Stomach (tissue), 9 donors: ENCODE measurements around the gene ZGRF1. TPM values are rescaled to one million over a fixed set of nuclear protein-coding genes. Genes with fewer than 3 reads are reported as not detected.
"Not testable (repeated sequence)": the region's sequence is repeated elsewhere in the genome, so short reads cannot be mapped to it uniquely, and the experiment has no call there.

ENCODE experiments used
- DNase-seq, 2 donors: peaks; one replicate each; pipeline versions ENCODE4 v3.0.0 to v3.0.0-alpha.2; 2013 to 2019
- H3K27ac ChIP-seq, 5 donors: fragments of 200-600 bp in 4 of 5; sonication (generic) in 4 of 5; one replicate each; pipeline ENCODE4 v1.5.1; 2013 to 2019; ENCODE audit warnings: mild to moderate bottlenecking in 1 of 5, moderate library complexity in 1 of 5
- H3K27me3 ChIP-seq, 3 donors: fragments of 200-600 bp; sonication (generic); one replicate each; pipeline ENCODE4 v1.5.1; 2017 to 2019; ENCODE audit warnings: mixed run types in 1 of 3
- H3K36me3 ChIP-seq, 4 donors: fragments of 200-600 bp; sonication (generic); 1 replicate in 3 of 4; 2 replicates in 1 of 4; pipeline ENCODE4 v1.5.1; 2016 to 2019
- H3K4me1 ChIP-seq, 4 donors: fragments of 200-600 bp; sonication (generic); one replicate each; pipeline ENCODE4 v1.5.1; 2016 to 2019
- H3K4me3 ChIP-seq, 4 donors: fragments of 200-600 bp; sonication (generic) in 3 of 4; one replicate each; pipeline ENCODE4 v1.5.1; 2016 to 2019; ENCODE audit warnings: mild to moderate bottlenecking in 1 of 4
- H3K9me3 ChIP-seq, 4 donors: fragments of 200-600 bp; sonication (generic); one replicate each; pipeline ENCODE4 v1.5.1; 2016 to 2019
- EP300 ChIP-seq: sonication (generic); formaldehyde crosslinking; IDR thresholded peaks from one replicate; pipeline ENCODE4 v1.6.1; 2017; ENCODE audit warnings: antibody characterized with exemption
- POLR2A ChIP-seq, 4 donors: fragments of 450-650 bp; IDR thresholded peaks; one replicate each; pipeline ENCODE4 v1.6.1; 2016; ENCODE audit warnings: antibody characterized with exemption in 4 of 4, control low read depth in 2 of 4, mild to moderate bottlenecking in 1 of 4, moderate library complexity in 1 of 4
- POLR2AphosphoS5 ChIP-seq, 3 donors: sonication (generic); formaldehyde crosslinking; IDR thresholded peaks; one replicate each; pipeline ENCODE4 v1.6.1; 2016; ENCODE audit warnings: antibody characterized with exemption in 3 of 3
- WGBS, 5 donors: extraction: QIAGEN DNeasy Blood & Tissue Kit in 3 of 5; methylation state at CpG; one replicate each; pipeline versions ENCODE4 v1.1.5 to v1.1.7; 2013 to 2018; 5-methylcytosine and 5-hydroxymethylcytosine counted together
- intact Hi-C: fragments of 100-400 bp; cut with DNase I; formaldehyde crosslinking; loops from one replicate; pipeline ENCODE4 v1.15.1; 2023; ENCODE audit warnings: low total_unique reads
- polyA plus RNA-seq, 3 donors: library from polyadenylated mRNA; stranded (reverse); fragments of 200-250 nt; gene quantifications; one replicate each; pipeline ENCODE4 v1.2.3, GENCODE V29; 2013
- total RNA-seq, 5 donors: library from RNA; depleted of rRNA; stranded (reverse); fragments of >200 nt; gene quantifications; one replicate each; pipeline versions ENCODE4 v1.1.0 to v1.2.3, GENCODE V29; 2014 to 2016
- TF ChIP-seq, protein P1 (sequence below), 7 experiments: fragments of 450-650 bp in 4 of 7; fragments of 200-600 bp in 3 of 7; sonication (generic) in 3 of 7; IDR thresholded peaks; one replicate each; pipeline ENCODE4 v1.5.1; 2016 to 2019; ENCODE audit warnings: antibody characterized with exemption in 7 of 7, control low read depth in 2 of 7, mild to moderate bottlenecking in 1 of 7
- donor health status: healthy with polysubstance abuse.
- donor health status: Bipolar disorder and iron deficiency.
- donor health status: healthy.

The ZGRF1 gene
- total and polyA plus RNA-seq, 8 donors = 0.46 to 20.6 (median 3.0) TPM

GRCh38 chr4:112557676-112558411, 78.9 kb downstream of the ZGRF1 start:
- Histone ChIP-seq H3K9me3 (no peaks in the 10 kb centered on the region), H3K27ac (no peak overlapping the region), H3K4me1 (no peaks in the 10 kb centered on the region), H3K27me3 (no peaks in the 10 kb centered on the region), H3K4me3 (no peak overlapping the region), H3K36me3 (peaks cover 0 to 6% (median 0%) of the 10 kb centered on the region in 4 donors)
- TF ChIP-seq POLR2A (IDR thresholded peaks at IDR 0.05) = no peak
- TF ChIP-seq, protein P1, sequence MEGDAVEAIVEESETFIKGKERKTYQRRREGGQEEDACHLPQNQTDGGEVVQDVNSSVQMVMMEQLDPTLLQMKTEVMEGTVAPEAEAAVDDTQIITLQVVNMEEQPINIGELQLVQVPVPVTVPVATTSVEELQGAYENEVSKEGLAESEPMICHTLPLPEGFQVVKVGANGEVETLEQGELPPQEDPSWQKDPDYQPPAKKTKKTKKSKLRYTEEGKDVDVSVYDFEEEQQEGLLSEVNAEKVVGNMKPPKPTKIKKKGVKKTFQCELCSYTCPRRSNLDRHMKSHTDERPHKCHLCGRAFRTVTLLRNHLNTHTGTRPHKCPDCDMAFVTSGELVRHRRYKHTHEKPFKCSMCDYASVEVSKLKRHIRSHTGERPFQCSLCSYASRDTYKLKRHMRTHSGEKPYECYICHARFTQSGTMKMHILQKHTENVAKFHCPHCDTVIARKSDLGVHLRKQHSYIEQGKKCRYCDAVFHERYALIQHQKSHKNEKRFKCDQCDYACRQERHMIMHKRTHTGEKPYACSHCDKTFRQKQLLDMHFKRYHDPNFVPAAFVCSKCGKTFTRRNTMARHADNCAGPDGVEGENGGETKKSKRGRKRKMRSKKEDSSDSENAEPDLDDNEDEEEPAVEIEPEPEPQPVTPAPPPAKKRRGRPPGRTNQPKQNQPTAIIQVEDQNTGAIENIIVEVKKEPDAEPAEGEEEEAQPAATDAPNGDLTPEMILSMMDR (IDR thresholded peaks at IDR 0.05) = no peak
- TF ChIP-seq POLR2AphosphoS5 (IDR thresholded peaks at IDR 0.05) = no peak
- TF ChIP-seq EP300 = no peak
- WGBS, 5 donors = 92 to 100% (median 96%) methylated on average over 2 of the region's 2 CpGs
- DNase-seq = no peak
- intact Hi-C loops = no loop called here

DNA sequence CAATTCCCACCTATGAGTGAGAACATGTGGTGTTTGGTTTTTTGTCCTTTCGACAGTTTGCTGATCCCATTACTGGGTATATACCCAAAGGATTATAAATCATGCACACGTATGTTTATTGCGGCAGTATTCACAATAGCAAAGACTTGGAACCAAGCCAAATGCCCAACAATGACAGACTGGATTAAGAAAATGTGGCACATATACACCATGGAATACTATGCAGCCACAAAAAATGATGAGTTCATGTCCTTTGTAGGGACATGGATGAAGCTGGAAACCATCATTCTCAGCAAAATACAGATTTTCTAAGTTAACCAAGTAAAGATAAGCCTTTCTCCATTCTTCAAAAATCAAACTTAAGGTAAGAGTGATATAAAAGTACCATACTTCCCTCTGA, 82.4 kb downstream of the ZGRF1 start:
- H3K36me3 ChIP-seq, intact Hi-C loops: not testable (repeated sequence)

GRCh38 chr4:112552668-112553067, 84.0 kb downstream of the ZGRF1 start:
- DNase-seq = no peak
- Histone ChIP-seq H3K27ac (no peak overlapping the region), H3K4me1 (no peaks in the 10 kb centered on the region), H3K27me3 (no peaks in the 10 kb centered on the region), H3K36me3 (peaks cover 0 to 1% (median 0%) of the 10 kb centered on the region in 4 donors), H3K9me3 (no peaks in the 10 kb centered on the region), H3K4me3 (no peak overlapping the region)
- TF ChIP-seq EP300 (no peak), POLR2AphosphoS5 (IDR thresholded peaks at IDR 0.05) (no peak), POLR2A (IDR thresholded peaks at IDR 0.05) (no peak)
- TF ChIP-seq, protein P1 (IDR thresholded peaks at IDR 0.05) = no peak
- intact Hi-C loops = no loop called here
- 39 to 70% (median 47%) methylated on average over 2 of the region's 2 CpGs for WGBS, 5 donors

More for the DNA sequence above, 82.4 kb downstream of the ZGRF1 start:
- H3K9me3 ChIP-seq, DNase-seq, H3K4me1 ChIP-seq, H3K27me3 ChIP-seq, H3K27ac ChIP-seq, H3K4me3 ChIP-seq: not testable (repeated sequence)
- 93 to 100% (median 97%) methylated on average over 2 to 3 of the region's 3 CpGs for WGBS, 5 donors

DNA sequence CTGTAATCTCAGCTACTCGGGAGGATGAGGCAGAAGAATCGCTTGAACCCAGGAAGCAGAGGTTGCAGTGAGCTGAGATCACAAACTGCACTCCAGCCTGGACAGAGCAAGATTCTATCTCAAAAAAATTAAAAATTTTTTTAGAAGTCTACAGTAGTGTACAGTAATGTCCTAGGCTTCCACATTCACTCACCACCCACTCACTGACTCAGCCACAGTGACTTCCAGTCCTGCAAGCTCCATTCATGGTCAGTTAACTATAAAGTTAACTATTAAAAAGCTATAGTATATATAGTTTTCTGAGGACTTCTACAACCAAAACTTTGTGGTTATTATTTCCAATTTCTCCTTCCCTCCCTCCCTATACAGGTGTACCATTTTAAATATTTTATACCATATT, 86.0 kb downstream of the ZGRF1 start:
- no peak for DNase-seq
- WGBS, 5 donors = 95 to 100% (median 96%) methylated on average over 2 of the region's 2 CpGs
- Histone ChIP-seq H3K9me3 (no peaks in the 10 kb centered on the region), H3K4me3 (no peak overlapping the region), H3K27ac (no peak overlapping the region), H3K27me3 (no peaks in the 10 kb centered on the region), H3K4me1 (no peaks in the 10 kb centered on the region), H3K36me3 (no peaks in the 10 kb centered on the region)
- intact Hi-C loops = no loop called here
- no peak for TF ChIP-seq POLR2A (IDR thresholded peaks at IDR 0.05)
- TF ChIP-seq POLR2AphosphoS5 (IDR thresholded peaks at IDR 0.05) = no peak
- no peak for TF ChIP-seq EP300
- TF ChIP-seq, protein P1 (IDR thresholded peaks at IDR 0.05) = no peak

DNA sequence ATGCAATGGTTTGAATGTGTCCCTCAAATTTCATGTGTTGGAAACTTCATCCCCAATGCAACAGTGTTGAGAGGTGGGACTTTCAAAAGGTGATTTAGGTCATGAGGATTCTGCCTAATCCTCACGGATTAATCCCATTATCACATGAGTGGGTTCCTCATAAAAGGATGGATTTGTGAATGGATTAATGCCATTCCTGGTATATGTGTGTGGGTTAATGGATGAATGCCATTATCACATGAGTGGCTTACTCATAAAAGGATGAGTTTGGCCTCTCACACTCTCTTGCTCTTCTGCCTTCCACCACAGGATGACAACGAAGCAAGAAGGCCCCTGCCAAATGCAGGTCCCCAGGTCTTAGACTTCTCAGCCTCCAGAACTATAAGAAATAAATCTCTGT, 90.2 kb downstream of the ZGRF1 start:
- DNase-seq = no peak
- Histone ChIP-seq H3K4me1 (no peaks in the 10 kb centered on the region), H3K27me3 (no peaks in the 10 kb centered on the region), H3K4me3 (no peak overlapping the region), H3K36me3 (no peaks in the 10 kb centered on the region), H3K9me3 (no peaks in the 10 kb centered on the region), H3K27ac (no peak overlapping the region)
- 82 to 93% (median 90%) methylated on average over 2 of the region's 2 CpGs for WGBS, 5 donors
- TF ChIP-seq, protein P1 (IDR thresholded peaks at IDR 0.05) = no peak
- intact Hi-C loops = no loop called here
